HG03196 (cell line): ENCODE measurements around the gene HIBADH.
"Not testable (repeated sequence)": the region's sequence is repeated elsewhere in the genome, so short reads cannot be mapped to it uniquely, and the experiment has no call there.

Experiments
- ATAC-seq: cut with Tn5 transposase; IDR thresholded peaks from one replicate; pipeline ENCODE4 v1.9.1; 2021; ENCODE audit not compliant: unreplicated experiment

The HIBADH gene

DNA sequence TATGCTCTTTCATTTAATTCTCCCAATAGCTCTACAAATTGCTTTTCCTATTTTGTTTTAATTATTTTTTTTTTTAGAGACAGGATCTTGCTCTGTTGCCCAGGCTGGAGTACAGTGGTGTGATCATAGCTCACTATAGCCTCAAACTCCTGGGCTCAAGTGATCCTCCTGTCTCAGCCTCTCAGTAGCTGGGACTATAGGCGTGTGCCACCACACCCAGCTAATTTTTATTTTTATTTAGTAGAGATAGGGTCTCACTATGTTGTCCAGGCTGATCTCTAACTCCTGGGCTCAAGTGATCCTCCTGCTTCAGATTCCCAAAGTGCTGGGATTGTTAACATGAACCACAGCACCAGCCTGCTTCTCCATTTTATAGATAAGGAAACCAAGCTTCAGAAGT, 151.3 kb downstream of the HIBADH start:
- ATAC-seq = not testable (repeated sequence)

DNA sequence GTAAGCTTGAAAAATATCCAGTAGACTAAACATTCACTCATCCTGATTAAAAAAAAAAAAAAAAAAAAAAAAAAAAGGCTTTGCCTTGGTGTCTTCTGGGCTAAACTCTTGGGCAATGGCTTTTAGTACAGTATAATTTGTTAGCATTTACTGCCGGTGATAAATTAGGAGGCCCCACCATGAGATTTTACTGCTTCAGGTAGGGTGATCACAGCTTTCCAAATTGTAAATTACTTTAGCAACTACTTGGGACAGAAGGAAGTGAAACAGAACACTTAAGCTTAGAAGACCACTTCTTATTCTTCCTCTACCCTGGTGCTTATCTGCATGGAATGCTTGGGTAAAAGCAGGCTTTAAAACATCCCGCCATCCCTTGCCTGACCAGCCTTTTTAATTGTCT, 152.1 kb downstream of the HIBADH start:
- ATAC-seq = no peak

DNA sequence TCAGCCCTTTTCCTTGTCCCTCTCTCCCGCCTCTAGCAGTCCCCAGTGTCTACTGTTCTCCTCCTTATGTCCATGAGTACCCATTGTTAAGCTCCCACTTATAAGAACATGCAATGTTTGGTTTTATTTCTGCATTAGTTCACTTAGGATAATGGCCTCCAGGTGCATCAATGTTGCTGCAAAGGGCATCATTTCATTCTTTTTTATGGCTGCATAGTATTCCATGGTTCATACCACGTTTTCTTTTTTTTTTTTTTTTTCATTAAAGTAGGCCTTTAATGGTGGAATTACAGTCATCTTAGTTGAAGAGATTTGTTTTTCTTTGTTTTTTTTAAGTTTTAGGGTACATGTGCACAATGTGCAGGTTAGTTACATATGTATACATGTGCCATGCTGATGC, 160.8 kb downstream of the HIBADH start:
- ATAC-seq = not testable (repeated sequence)

DNA sequence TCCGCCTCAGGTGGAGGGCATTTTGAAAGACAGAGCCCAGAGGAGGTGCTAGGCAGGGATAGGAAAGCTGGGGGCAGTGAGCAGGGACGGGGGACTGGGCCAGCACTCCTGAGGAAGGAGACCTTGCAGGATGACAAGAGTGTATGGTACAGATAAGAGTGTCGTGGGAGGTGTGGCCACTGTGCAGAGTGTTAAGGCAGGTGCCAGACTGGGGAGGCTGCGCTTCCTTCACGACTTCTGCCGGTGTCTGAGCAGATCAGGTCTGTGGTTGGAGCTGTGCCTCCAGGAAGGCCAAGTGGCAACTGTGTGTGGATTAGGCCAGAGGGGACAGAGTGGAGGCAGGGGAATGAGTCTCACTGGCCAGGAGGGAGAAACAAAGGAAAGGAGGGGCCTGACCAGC, 161.7 kb downstream of the HIBADH start:
- no peak for ATAC-seq

DNA sequence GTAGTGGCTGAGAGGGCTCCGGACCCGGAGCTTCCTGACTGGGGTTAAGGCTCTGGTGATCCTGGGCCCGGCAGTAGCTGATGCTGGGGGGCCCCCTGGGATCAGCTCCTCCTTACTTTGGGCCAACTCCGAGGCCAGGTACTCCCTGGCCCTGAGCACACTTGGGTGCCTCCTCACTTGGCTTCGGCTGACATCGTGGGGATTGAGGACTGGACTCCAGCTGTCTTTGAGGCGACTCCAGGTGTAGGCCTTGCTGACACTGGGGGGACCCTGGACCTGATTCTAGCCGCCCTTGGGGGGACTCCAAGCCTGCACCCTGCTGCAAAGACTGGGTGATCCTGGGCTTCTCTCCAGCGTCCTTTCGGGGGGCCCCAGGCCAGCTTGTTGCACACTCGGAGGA, 170.5 kb downstream of the HIBADH start:
- ATAC-seq = no peak

DNA sequence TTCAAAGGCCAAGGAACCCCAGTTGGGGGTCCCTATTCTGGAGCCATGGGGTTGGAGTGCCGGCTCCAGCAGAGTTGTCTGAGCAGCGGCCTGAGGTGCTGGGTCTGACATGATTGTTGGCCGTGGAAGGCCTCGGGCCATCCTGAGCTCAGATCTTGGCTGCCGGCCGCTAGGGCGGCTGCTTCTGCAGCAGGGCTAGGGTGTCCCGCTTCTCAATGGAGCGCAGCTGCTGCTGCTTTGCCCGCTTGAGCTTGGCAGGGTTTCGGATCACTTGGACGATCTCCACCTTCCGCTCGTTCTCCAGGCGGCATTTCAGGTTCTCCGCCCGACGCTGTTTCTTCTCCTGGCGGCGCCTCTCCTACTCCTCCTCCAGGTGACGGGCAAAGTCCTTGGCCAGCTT, 171.1 kb downstream of the HIBADH start:
- no peak for ATAC-seq

DNA sequence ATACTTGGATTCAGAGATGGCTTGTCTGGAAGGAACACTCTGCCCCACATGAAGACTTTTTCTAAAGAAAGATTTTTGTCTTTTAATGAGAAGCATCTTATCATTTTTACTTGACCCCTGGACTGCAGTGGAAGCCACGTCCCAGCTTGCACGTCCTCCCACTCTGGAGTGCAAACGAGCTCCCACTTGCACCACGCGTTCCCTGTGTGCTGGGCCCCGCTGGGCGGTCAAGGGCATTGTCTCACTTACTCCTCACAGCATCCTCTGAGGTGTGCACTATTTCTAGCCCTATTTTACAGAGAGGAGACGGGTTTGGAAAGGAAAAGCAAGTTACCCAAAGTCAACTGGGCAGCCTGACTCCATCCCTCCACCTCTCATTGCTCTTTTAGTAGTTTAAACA, 175.2 kb downstream of the HIBADH start:
- no peak for ATAC-seq

DNA sequence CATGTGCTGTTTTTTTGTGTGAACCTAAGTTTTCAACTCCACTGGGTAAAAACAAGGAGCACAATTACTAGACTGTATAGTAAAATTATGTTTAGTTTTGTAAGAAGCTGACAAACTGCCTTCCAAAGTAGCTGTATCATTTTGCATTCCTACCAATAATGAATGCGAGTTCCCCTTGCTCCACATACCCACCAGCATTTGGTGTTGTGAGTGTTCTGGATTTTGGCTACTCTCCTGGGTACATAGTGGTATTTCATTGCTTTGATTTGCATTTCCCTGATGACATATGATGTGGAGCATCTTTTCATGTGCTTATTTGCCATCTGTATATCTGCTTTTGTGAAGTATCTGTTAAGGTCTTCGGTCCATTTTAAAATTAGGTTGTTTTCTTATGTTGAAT, 178.2 kb downstream of the HIBADH start:
- ATAC-seq = no peak

DNA sequence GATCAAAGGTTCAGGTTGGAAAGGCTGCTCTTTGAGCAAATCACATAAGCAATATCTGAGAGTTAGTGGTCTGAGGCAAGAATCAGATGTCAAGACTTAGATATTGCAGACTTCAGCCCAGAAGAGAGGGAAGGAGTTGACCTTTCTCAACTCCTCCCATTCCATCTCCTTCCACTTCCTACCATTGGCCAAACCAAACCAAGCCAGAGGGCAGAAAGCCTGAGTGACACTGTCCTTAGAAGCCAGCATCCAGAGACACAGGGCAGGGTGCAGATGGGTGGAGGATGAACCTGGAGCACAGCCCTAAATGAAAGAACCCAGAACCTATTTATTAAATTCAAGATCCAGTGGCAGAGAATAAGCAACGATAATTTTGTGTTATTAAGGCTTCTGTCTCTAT, 180.5 kb downstream of the HIBADH start:
- no peak for ATAC-seq

DNA sequence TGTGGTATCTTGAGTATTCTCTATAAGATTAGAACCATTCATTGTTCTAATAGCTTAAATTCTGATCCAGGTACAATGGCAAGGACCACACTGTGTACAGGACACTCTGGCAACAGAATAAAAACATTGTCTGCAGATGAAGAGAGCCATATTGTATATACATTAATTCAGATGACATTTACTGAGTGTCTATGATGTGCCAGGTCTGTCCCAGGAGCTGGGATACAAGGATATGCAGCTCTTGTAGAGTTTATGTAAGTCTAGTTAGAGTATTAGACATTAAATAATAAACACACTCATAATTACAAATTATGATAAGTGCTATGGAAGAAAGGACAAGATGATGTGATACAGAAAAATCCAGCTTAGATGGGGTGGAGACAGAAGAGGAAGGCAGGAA, 184.1 kb downstream of the HIBADH start:
- no peak for ATAC-seq

DNA sequence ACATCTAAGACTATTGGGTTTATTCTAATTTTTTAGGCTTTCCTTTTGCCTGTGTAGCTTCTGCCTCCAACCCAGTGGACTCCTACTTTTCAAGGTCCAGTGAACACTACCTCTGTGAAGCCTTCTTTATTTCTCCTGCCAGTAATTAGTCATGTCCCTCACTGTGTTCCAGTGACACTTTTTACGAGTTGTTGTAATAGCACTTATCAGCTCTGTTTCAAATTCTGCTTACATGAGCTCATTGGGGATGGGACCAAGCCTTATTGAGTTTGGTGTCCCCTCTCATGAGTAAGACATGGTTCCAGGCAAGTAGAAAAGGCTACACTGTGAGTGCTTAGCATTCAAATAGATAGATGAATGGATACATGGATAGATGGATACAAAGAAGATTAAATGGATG, 184.6 kb downstream of the HIBADH start:
- no peak for ATAC-seq

DNA sequence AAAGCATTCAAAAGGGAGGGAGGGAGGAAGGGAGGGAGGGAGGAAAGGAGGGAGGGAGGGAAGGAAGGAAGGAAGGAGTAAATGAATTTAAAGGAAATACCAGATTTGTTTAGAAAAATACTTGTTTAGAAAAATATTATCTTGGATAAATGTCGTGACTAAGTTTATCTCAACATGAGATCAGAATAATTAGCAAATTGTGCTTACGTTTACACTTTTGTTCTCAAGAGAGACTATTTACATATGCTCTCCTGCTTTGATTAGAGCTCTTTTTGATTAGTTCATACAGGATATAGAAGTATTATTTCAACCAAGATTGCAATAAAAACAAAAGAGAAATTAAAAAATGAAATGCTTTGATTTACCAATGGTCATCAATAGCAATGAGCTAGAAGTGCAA, 186.2 kb downstream of the HIBADH start:
- no peak for ATAC-seq
